Globus pallidus (tissue), 1 donor: ENCODE data around the gene GALNT14.

Experiments
- DNase-seq: peaks from one replicate; pipeline ENCODE4 v3.0.0-alpha.2; 2015; ENCODE audit warnings: low spot score

GALNT14 gene

DNA sequence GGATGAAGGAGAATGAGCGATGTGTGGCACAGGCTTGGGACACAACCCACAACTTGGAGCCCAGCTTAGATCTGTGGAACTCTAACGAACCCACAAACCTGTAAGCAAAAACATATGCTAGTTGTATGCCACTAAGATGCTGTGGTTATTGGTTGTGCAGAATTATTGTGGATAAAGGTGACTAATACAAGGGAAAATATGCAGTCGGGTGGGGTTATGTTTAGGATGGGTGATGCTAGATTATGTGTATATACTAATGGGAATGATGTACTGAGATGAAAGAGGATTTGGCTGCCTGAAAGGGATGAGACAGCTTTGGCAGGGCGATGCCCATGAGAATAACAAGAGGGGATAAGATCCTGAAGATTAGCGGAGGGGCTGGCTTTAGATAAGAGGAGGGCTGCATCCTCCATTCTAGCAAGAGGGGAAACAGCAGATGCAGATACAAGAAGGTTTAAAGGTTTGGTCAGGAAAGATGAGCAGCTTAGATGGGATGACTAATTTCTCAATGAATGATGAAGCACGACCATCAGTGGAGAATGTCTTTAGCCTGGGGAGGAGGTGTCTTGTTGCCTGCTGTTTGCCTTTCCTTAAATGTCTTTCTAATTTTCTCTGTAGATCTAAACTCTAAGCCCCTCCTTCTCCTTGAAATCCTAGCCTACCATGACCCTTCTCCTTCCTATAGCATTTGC, 49.6 kb downstream of the GALNT14 start:
- no peak for DNase-seq

- DNase-seq = no peak
Measured at GRCh38 chr2:31087491-31087890, 50.7 kb downstream of the GALNT14 start.

GRCh38 chr2:31086590-31086989, 51.6 kb downstream of the GALNT14 start:
- DNase-seq = no peak

- DNase-seq = no peak
Measured at GRCh38 chr2:31083234-31083993, 54.8 kb downstream of the GALNT14 start.

DNA sequence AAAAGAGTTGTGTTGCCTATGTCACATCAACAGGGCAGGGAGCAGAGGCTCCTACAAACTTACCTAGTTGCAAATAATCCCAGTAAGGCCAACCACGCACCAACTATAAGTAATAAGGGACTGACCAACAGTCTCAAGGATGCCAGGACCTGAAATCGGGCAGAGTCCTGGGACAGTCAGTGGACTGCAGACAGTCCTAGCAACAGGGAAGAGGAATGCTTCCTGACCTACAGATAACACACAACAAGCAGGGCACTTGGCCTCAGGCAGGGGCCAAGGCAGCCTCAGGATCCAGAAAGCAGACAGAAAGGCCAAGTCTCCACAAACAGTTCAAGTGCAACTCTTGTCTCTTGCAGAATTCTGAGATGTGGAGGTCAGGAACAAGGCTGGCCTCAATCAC, 56.2 kb downstream of the GALNT14 start:
- no peak for DNase-seq

- DNase-seq = no peak
Measured at GRCh38 chr2:31081492-31081891, 56.7 kb downstream of the GALNT14 start.

- DNase-seq = no peak
Measured at GRCh38 chr2:31080361-31080760, 57.9 kb downstream of the GALNT14 start.

GRCh38 chr2:31079665-31080064, 58.6 kb downstream of the GALNT14 start:
- DNase-seq = no peak

DNA sequence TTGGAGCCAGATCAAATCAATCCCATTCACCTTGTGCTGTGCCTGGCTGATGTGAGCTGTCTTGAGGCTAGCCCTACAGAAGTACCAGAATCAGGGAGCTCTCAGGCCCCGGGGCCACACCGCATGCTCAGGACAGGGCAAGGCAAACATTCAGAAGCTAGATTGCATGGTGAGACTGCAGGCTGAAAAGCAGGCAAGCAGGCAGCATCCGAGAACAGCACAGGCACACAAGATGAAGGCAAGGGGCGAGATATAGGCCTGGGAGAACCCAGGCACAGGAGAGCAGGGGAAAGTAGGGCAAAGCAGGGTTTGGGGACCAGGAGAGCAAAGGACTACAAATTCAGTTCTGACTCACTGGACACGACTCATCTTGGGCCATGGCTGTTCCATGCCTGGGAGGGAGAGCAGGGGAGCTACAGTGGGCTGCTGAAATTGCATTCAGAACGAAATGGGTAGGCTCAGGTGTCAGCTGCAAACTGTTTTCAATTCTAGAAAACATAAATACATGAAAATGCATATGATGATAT, 59.6 kb downstream of the GALNT14 start:
- no peak for DNase-seq

DNA sequence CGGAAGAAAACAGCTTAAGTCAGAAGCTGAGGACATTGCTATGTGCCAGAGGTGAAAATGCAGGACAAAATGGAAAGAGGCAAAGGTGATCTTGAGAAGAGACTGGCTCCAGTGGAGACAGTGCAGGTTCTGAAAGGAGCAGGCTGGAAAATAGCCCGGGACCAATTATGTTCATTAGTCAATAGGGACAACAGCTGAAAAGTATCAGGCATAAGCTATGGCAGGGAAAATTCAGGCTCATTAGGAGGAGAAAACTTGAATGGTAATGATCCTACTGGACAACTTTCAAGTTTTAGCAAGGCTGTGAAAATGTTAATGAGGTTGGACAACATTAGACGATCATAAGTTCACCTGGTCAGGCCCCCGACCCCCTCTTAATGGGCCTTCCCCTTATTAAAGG, 60.2 kb downstream of the GALNT14 start:
- DNase-seq = no peak

DNA sequence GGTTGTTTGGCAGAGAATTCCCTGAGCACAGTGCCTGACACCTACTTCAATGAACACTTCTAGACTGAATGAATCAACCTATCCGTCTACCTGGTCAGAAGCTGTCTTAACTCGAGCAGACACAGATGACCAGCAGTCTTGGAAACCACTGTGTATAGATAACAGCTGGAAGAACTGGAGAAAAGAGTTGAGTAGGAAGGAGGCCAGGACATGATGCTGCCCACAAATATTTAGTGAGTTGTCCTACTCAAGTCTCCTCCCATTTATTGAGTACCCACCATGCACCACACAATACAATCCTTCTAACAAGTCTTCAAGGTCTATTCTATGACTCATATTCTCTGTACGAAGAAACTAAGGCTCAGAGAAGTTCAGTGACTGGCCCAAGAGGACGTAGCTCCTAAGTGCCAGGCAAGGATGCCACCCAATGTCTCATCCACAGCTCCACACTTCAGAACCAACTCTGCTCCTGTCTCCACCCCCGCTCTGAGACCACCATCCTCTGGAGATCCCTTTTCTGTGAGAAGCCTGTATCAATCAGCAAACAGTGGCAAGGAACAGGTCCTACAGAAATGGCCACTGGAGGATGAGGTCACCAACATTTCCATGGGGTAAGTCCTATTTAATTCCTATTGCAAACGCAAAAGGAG, 62.2 kb downstream of the GALNT14 start:
- DNase-seq = no peak

GRCh38 chr2:31075431-31075830, 62.8 kb downstream of the GALNT14 start:
- DNase-seq = no peak

GRCh38 chr2:31071741-31072140, 66.5 kb downstream of the GALNT14 start:
- no peak for DNase-seq

GRCh38 chr2:31070339-31071125, 67.7 kb downstream of the GALNT14 start:
- DNase-seq = no peak

DNA sequence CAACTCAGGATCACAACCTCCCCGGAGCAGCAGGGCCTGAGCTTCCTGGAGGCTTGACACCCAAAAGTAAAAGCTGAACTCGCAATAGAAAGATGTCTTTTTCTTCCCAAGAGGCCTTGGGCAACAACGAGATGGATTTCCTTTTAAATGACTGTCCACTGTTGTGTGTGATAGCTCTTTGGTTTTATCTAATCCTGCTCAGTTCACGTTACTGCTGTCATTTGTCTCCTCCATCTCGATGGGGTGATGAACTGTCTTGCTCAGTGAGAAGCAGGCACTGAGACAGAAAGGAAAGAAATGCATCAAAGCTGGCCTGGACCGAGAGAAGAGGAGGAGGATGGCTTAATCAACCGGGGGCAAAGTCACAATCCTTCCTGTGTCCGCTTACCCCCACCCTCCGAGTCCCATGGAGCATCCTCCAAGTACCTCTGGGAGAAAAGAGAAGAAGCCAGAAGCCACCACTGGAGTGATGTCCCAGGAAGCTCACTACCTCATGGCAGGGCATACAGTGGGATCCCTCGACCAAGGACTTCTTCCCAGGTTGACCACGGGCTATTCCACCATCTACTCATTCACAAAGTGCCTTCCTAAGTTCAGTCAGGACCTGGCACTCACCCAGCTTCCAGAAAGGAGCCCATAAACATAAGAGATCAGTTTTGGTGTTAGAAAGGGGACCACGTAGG, 68.5 kb downstream of the GALNT14 start:
- DNase-seq = no peak

DNA sequence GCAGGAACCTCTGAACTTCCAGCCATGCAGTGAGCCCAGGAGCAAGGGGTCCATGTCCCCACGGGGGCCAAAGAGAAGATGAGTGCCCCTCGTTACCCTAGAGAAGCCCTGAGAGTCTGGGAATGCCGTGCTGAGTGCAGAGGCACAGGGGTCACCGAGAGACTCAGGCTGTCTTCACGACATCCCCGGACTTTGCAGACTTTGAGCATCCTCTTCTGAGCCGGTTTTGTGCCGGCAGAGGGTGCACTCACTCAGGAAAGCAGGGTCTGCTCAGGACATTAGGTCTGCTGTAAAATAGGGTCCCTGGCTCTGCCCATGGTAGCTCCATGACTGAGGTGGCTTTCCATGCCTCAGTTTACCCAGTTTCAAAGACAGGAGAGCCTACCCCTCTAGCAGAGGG, 71.0 kb downstream of the GALNT14 start:
- DNase-seq = peak; percentile 32

- DNase-seq = peak; percentile 57
Measured at GRCh38 chr2:31066551-31066950, 71.7 kb downstream of the GALNT14 start.

DNA sequence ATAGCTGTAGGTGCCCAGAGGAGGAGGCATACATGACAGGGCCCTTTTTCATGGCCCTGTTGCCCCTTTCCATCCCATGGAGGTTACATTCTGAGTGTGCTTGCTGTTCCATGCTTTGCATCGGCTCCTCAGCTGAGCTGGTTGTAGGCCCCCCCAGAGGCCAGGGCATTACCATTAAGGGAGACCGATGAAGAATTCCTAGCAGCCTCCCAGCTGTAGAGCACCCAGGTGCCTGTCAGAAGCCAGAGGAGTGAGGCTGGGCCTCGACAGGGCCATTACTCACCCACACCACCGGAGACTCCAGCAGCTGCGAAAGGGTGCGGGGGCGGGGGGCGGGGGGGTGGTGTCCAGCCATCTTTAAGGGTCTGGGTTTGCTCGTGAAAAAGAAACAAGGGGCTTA, 72.2 kb downstream of the GALNT14 start:
- DNase-seq = no peak

DNA sequence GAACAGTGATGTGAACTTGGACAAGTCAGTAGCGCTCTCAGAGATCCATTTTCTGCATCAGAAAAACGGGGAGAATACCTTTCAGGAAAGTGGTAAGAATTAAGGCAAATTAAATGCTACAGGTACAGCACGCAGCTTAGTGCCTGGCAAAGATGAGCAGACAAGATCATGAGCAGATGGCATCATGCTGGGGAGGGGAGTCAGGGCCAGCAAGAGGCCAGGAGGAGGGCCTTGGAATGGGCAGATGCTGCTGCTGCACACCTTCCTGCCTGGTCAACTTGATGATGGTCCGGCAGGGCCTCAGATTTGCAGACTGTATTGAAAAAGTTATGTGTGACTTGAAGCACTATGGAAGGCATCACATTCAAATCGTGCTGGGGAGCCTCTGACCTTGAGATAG, 72.9 kb downstream of the GALNT14 start:
- DNase-seq = no peak

- no peak for DNase-seq
Measured at GRCh38 chr2:31060397-31060796, 77.8 kb downstream of the GALNT14 start.
